ENCODE results near the gene CIP2A.

GRCh38 chr3:108527817-108528216, 61.4 kb downstream of the CIP2A start:
- TF ChIP-seq CTCF (IDR thresholded peaks at IDR 0.05), result no peak
- TF ChIP-seq POLR2A (IDR thresholded peaks at IDR 0.05), result no peak
- TF ChIP-seq EP300 (IDR thresholded peaks at IDR 0.05), result no peak
